HG03039 (cell line): Measurements from ENCODE around the gene ENHO.

Source experiments
- ATAC-seq: cut with Tn5 transposase; IDR thresholded peaks from one replicate; pipeline ENCODE4 v1.9.1; 2021; ENCODE audit warnings: mild to moderate bottlenecking, moderate library complexity; ENCODE audit not compliant: unreplicated experiment

ENHO gene

GRCh38 chr9:34555936-34556525 is 33.2 kb upstream of the ENHO start:
- no peak for ATAC-seq

GRCh38 chr9:34555500-34555899 is 32.7 kb upstream of the ENHO start:
- ATAC-seq: no peak

- no peak for ATAC-seq
Measured at GRCh38 chr9:34555002-34555348, 32.2 kb upstream of the ENHO start.

- ATAC-seq: no peak
Measured at GRCh38 chr9:34554211-34555001, 31.6 kb upstream of the ENHO start.

GRCh38 chr9:34553511-34554021 is 30.8 kb upstream of the ENHO start:
- no peak for ATAC-seq

GRCh38 chr9:34552986-34553385 is 30.2 kb upstream of the ENHO start:
- no peak for ATAC-seq

GRCh38 chr9:34552606-34552981 is 29.8 kb upstream of the ENHO start:
- ATAC-seq: no peak

GRCh38 chr9:34551751-34552605 is 29.2 kb upstream of the ENHO start:
- ATAC-seq: no peak

- ATAC-seq: no peak
Measured at GRCh38 chr9:34550681-34551270, 28.0 kb upstream of the ENHO start.

GRCh38 chr9:34550016-34550680 is 27.4 kb upstream of the ENHO start:
- no peak for ATAC-seq

- ATAC-seq: no peak
Measured at GRCh38 chr9:34549407-34549732, 26.6 kb upstream of the ENHO start.

GRCh38 chr9:34547960-34548611 is 25.3 kb upstream of the ENHO start:
- ATAC-seq: no peak

- ATAC-seq: no peak
Measured at GRCh38 chr9:34546834-34547827, 24.3 kb upstream of the ENHO start.

GRCh38 chr9:34546102-34546833 is 23.5 kb upstream of the ENHO start:
- ATAC-seq: no peak

- no peak for ATAC-seq
Measured at GRCh38 chr9:34545497-34545896, 22.7 kb upstream of the ENHO start.

- no peak for ATAC-seq
Measured at GRCh38 chr9:34544035-34544434, 21.2 kb upstream of the ENHO start.

- no peak for ATAC-seq
Measured at GRCh38 chr9:34541540-34541939, 18.8 kb upstream of the ENHO start.

GRCh38 chr9:34540827-34541226 is 18.0 kb upstream of the ENHO start:
- ATAC-seq: no peak

GRCh38 chr9:34536685-34537084 is 13.9 kb upstream of the ENHO start:
- no peak for ATAC-seq
